ENCODE data around the gene LOXL1. TPM values are rescaled to one million over a fixed set of nuclear protein-coding genes. Genes with fewer than 3 reads are reported as not detected.

Gene LOXL1
- total and polyA plus RNA-seq, 2 of the 4 experiments (the other 2 are of a cell fraction): 148 to 332 TPM

GRCh38 chr15:73902121-73903020 is 23.9 kb upstream of the LOXL1 start (continued):
- no peak for TF ChIP-seq FOS (IDR thresholded peaks at IDR 0.05; ENCODE audit: low read depth, low read length)

DNA sequence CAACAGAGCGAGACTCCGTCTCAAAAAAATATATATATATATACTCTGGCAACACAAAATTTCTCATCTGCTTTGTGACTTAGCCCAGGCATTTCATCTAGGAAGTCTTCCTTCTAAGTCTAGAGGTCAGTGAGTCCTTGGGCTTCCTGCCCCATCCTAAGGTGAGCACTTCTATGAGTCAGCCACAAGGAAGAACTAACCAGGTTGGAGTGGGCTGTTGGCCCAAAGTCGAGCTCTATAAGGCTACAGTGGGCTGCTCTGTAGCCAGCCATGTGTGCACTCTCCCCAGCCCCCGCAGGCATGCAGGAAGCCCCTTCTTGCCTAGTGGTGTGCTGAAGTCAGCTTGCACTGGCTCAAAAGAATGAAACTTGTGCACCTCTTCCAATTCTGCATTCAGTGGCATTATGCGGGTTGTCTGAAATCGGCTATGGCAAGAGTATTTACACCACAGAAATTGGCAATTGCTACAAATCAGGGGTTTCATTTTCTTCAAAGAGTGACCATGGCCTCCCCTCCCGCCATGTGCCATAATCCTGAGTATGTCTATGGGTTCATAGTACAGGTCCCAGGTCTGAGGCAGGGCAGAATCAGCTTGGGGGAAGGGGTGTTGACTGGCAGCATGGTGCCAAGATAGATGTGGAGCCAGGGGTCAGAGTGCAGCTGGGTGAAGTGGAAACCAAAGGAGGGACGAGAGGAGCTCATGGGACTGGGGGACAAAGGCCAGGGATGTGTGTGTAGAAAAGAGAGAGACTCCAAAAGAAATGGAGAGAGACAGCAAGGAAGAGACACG is 22.0 kb upstream of the LOXL1 start:
- Histone ChIP-seq H4K5ac (ENCODE audit: low read depth, low read length) (no peak overlapping the region), H3K18ac (ENCODE audit: low read depth, low read length) (no peak overlapping the region), H2BK5ac (ENCODE audit: low read depth, low read length, poor library complexity, severe bottlenecking) (no peak overlapping the region), H2BK120ac (ENCODE audit: low read depth, low read length) (no peak overlapping the region), H3K56ac (ENCODE audit: extremely low read depth, insufficient read depth, low read length) (no peak overlapping the region), H3K9ac (ENCODE audit: low read depth, low read length) (no peak overlapping the region), H2AK9ac (replicated peaks; ENCODE audit: low read depth, low read length, poor library complexity) (no peak overlapping the region), H2AFZ (replicated peaks; ENCODE audit: low read length, poor library complexity) (no peak overlapping the region), H3K79me1 (ENCODE audit: low read depth in 1 of 2, low read length in 2 of 2) (no peaks in the 10 kb centered on the region), H3K4ac (ENCODE audit: low read depth, low read length) (no peak overlapping the region), H3K36me3 (ENCODE audit: control insufficient read depth, insufficient read depth, low read length) (no peaks in the 10 kb centered on the region), H3K4me2 (ENCODE audit: low read depth, low read length) (no peak overlapping the region), H3K27me3 (ENCODE audit: control insufficient read depth, insufficient read depth, low read length) (no peaks in the 10 kb centered on the region), H3K27ac (ENCODE audit: insufficient read depth, low read length) (no peak overlapping the region), H3K14ac (replicated peaks; ENCODE audit: low read depth, low read length) (no peak overlapping the region), H4K8ac (ENCODE audit: low read depth in 2 of 2, low read length in 2 of 2) (no peak overlapping the region), H2AK5ac (ENCODE audit: low read depth, low read length) (no peak overlapping the region), H3K4me1 (ENCODE audit: control insufficient read depth, insufficient read depth, low read length) (peaks cover 8% of the 10 kb centered on the region), H4K91ac (ENCODE audit: insufficient read depth, low read depth, low read length) (no peak overlapping the region), H3K9me3 (ENCODE audit: control insufficient read depth, insufficient read depth, low read length) (no peaks in the 10 kb centered on the region), H3K23ac (ENCODE audit: low read depth, low read length) (no peak overlapping the region), H2BK15ac (ENCODE audit: low read depth, low read length) (no peak overlapping the region), H3K4me3 (ENCODE audit: insufficient read depth, low read depth, low read length) (no peak overlapping the region), H4K20me1 (ENCODE audit: insufficient read depth, low read length) (no peaks in the 10 kb centered on the region; the same call in 1 of the 2 replicates), H2BK20ac (ENCODE audit: low read depth, low read length) (no peak overlapping the region), H3K9me1 (ENCODE audit: insufficient read depth, low read length) (peaks cover 7% of the 10 kb centered on the region)
- no peak for ATAC-seq (ENCODE audit: low read depth)
- BruUV-seq (replicated peaks): no TSS peak
- in situ Hi-C loops (cut with MboI; ENCODE audit: low sequenced_read_pairs) (no loop called here), intact Hi-C loops (cut with micrococcal nuclease) (no loop called here), dilution Hi-C loops (cut with HindIII; ENCODE audit: low sequenced_read_pairs, unreplicated experiment) (no loop called here)
- 73% methylated on average over 2 of the region's 9 CpGs; no CpG with 5 or more reads in 1 of the 2 experiments for WGBS, 2 experiments (ENCODE audit: extremely low coverage in 2 of 2, insufficient read length in 1 of 2)
- ChIA-PET POLR2A (ENCODE audit: unreplicated experiment) (no interaction called here), CTCF (no interaction called here)
- no peak for DNase-seq
- TF ChIP-seq RFX5 (IDR thresholded peaks at IDR 0.05; ENCODE audit: low read depth, low read length): no peak
- no peak for TF ChIP-seq SMC3 (IDR thresholded peaks at IDR 0.05; ENCODE audit: low read depth, low read length)
- no peak for TF ChIP-seq RAD21 (IDR thresholded peaks at IDR 0.05; ENCODE audit: low read length)
- no peak for TF ChIP-seq CHD1 (IDR thresholded peaks at IDR 0.05; ENCODE audit: low read depth, low read length)
- no peak for TF ChIP-seq FOS (IDR thresholded peaks at IDR 0.05; ENCODE audit: low read depth, low read length)
- no peak for TF ChIP-seq POLR2A (IDR thresholded peaks at IDR 0.05; ENCODE audit: low read depth, low read length)
- TF ChIP-seq MAZ (IDR thresholded peaks at IDR 0.05; ENCODE audit: borderline replicate concordance, low read depth, low read length): no peak
- no peak for TF ChIP-seq NFE2L2 (IDR thresholded peaks at IDR 0.05; ENCODE audit: low read depth, low read length)
- no peak for TF ChIP-seq RCOR1 (IDR thresholded peaks at IDR 0.05; ENCODE audit: insufficient replicate concordance, low read length)
- TF ChIP-seq BHLHE40 (IDR thresholded peaks at IDR 0.05; ENCODE audit: low read depth, low read length): no peak
- TF ChIP-seq CEBPB (IDR thresholded peaks at IDR 0.05; ENCODE audit: low read depth, low read length): no peak
- TF ChIP-seq ELK1 (IDR thresholded peaks at IDR 0.05; ENCODE audit: borderline replicate concordance, low read depth, low read length): no peak
